NB4 (cell line): ENCODE results near the gene TUBB2B.

Source experiments
- DNase-seq: peaks from one replicate; pipeline ENCODE4 v3.0.0; 2010; ENCODE audit warnings: low read depth
- H3K4me3 ChIP-seq: one replicate; pipeline ENCODE4 v1.5.1; 2011; ENCODE audit warnings: mild to moderate bottlenecking, low read depth, low read length, moderate library complexity
- POLR2A ChIP-seq: IDR thresholded peaks from 2 replicates; pipeline ENCODE4 v1.6.1; 2011; ENCODE audit warnings: mild to moderate bottlenecking; ENCODE audit not compliant: insufficient read length; ENCODE audit errors: extremely low read depth
- TF ChIP-seq, protein P1 (sequence below): IDR thresholded peaks from 2 replicates; pipeline ENCODE4 v1.6.1; 2011; ENCODE audit warnings: low read depth, low read length

Gene TUBB2B

DNA sequence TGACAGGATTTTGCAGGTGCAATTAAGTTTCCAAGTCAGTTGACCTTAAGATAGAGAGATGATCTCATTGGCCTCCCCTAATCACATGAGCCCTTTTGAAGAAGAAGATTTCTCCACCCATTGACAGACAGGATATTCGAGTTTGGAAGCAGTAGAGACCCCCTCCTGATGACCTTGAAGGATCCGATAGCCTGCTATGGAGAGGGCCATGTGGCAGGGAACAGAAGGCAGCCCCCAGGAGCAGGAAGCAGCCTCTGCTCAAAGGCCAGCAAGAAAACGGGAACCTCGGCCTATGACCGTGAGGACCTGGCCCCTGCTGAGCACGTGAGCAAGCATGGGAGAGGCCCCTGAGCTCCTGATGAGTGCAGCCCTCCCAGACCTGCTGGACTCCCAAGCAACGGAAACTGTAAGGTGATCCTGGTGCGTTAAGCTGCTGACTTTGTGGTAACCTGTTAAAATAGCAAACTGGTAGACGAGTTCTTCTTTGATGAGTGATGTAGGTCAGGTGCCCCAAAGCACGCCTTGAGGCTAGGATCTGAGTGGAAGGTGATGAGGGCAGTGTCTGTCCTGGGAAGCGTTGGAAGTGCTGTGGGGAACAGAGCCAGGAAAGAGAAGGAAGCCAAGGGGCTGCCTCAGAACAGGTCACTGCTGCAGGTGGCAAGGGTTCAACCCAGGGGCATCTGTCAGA lies 51.6 kb downstream of the TUBB2B start:
- TF ChIP-seq, protein P1, sequence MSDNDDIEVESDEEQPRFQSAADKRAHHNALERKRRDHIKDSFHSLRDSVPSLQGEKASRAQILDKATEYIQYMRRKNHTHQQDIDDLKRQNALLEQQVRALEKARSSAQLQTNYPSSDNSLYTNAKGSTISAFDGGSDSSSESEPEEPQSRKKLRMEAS, result 0 out of 2 replicates have a peak, but pooled peaks have one; percentile 2
- no peak for TF ChIP-seq POLR2A
- no peak overlapping the region for H3K4me3 ChIP-seq
- peak; percentile 26 for DNase-seq
